Endothelial cell of umbilical vein (primary cell): Measurements from ENCODE around the gene TBC1D19. TPM values are rescaled to one million over a fixed set of nuclear protein-coding genes. Genes with fewer than 3 reads are reported as not detected.

Experiments used
- BruUV-seq: library from RNA; stranded (reverse); fragments of 400-500 nt; replicated peaks from 2 replicates; lab custom pipeline; 2021; lab: Mats Ljungman, UMichigan
- CTCF ChIA-PET: fragments of 300-600, 350-600 bp; sonication (Branson Sonifier 250); formaldehyde crosslinking; loops from one replicate; lab custom pipeline; 2021; ENCODE audit warnings: antibody characterized with exemption, inconsistent platforms; lab: Charles Lee
- POLR2A ChIA-PET: fragments of 300-600, 350-600 bp; sonication (Branson Sonifier 250); formaldehyde crosslinking; loops from one replicate; lab custom pipeline; 2021; ENCODE audit warnings: antibody characterized with exemption, inconsistent platforms; lab: Charles Lee
- DNase-seq: peaks from one replicate; pipeline ENCODE4 v3.0.0-alpha.2; 2011; ENCODE audit warnings: low read depth, low spot score
- FAIRE-seq: peaks from 2 replicates; lab custom pipeline; 2011; peaks lifted over from hg19 to GRCh38; lab: Jason Lieb, UNC
- H2AFZ ChIP-seq: 2 replicates; pipeline ENCODE4 v1.6.0; 2012; ENCODE audit warnings: low read depth, low read length, control low read depth, inconsistent platforms
- H3K27ac ChIP-seq: 2 replicates; pipeline ENCODE4 v1.5.1; 2011; ENCODE audit warnings: low read depth, mild to moderate bottlenecking, control low read depth, low read length, moderate library complexity; ENCODE audit not compliant: insufficient read depth
- H3K27me3 ChIP-seq, 2 experiments: 2 replicates each; pipeline versions ENCODE4 v1.6.0 to v1.6.1; 2011; ENCODE audit warnings: low read length in 2 of 2, mixed read lengths in 1 of 2; ENCODE audit not compliant: control insufficient read depth in 2 of 2, insufficient read depth in 2 of 2
- H3K36me3 ChIP-seq, 2 experiments: 2 replicates in 1 of 2; 3 replicates in 1 of 2; pipeline ENCODE4 v1.5.1; 2011; ENCODE audit warnings: low read length in 2 of 2, mild to moderate bottlenecking in 1 of 2, moderate library complexity in 1 of 2; ENCODE audit not compliant: control insufficient read depth in 2 of 2, insufficient read depth in 2 of 2; ENCODE audit errors: extremely low read depth in 1 of 2
- H3K4me1 ChIP-seq: 3 replicates; pipeline ENCODE4 v1.5.1; 2011; ENCODE audit warnings: mild to moderate bottlenecking, low read length; ENCODE audit not compliant: control insufficient read depth, insufficient read depth; ENCODE audit errors: extremely low read depth
- H3K4me2 ChIP-seq: 2 replicates; pipeline ENCODE4 v1.6.1; 2011; ENCODE audit warnings: low read length, control low read depth, mixed read lengths; ENCODE audit not compliant: insufficient read depth
- H3K4me3 ChIP-seq, 3 experiments: fragments of 200-600 bp in 1 of 3; sonication (generic), shearing (Covaris generic) in 1 of 3; replicated peaks in 1 of 3; 2 replicates each; pipeline ENCODE4 v1.5.1; 2011 to 2016; ENCODE audit warnings: control low read depth in 3 of 3, low read length in 3 of 3, mild to moderate bottlenecking in 2 of 3, inconsistent platforms in 1 of 3, low read depth in 1 of 3, moderate library complexity in 1 of 3; ENCODE audit not compliant: insufficient read depth in 1 of 3
- H3K79me2 ChIP-seq: 2 replicates; pipeline ENCODE4 v1.6.0; 2012; ENCODE audit warnings: low read length, inconsistent platforms; ENCODE audit not compliant: control insufficient read depth, insufficient read depth
- H3K9ac ChIP-seq: replicated peaks from 2 replicates; pipeline ENCODE3; 2011; ENCODE audit warnings: low read length, control low read depth; ENCODE audit not compliant: insufficient read depth; ENCODE audit errors: extremely low read depth
- H3K9me1 ChIP-seq: replicated peaks from 3 replicates; pipeline ENCODE4 v1.6.0; 2011; ENCODE audit warnings: mild to moderate bottlenecking, low read length; ENCODE audit not compliant: control insufficient read depth, insufficient read depth; ENCODE audit errors: extremely low read depth
- H3K9me3 ChIP-seq: replicated peaks from 2 replicates; pipeline ENCODE4 v1.5.1; 2012; ENCODE audit warnings: low read length, inconsistent platforms; ENCODE audit not compliant: control insufficient read depth, insufficient read depth
- H4K20me1 ChIP-seq: replicated peaks from 2 replicates; pipeline ENCODE3; 2011; ENCODE audit warnings: mild to moderate bottlenecking, low read length; ENCODE audit not compliant: control insufficient read depth, insufficient read depth; ENCODE audit errors: extremely low read depth
- CTCF ChIP-seq, 2 donors: IDR thresholded peaks; 1 replicate in 1 of 2; 2 replicates in 1 of 2; pipeline ENCODE4 v1.5.1; 2011; ENCODE audit warnings: low read length in 2 of 2, mild to moderate bottlenecking in 2 of 2, moderate library complexity in 2 of 2, control low read depth in 1 of 2, inconsistent platforms in 1 of 2, low read depth in 1 of 2; ENCODE audit not compliant: insufficient read depth in 1 of 2; ENCODE audit errors: extremely low read depth in 1 of 2
- EZH2 ChIP-seq: IDR thresholded peaks from 2 replicates; pipeline ENCODE4 v1.6.1; 2012; ENCODE audit warnings: borderline replicate concordance, low read depth, mild to moderate bottlenecking, moderate library complexity, low read length, inconsistent platforms; ENCODE audit not compliant: severe bottlenecking
- FOS ChIP-seq: IDR thresholded peaks from 2 replicates; pipeline ENCODE4 v1.6.1; 2011; ENCODE audit warnings: mild to moderate bottlenecking, low read length, moderate library complexity, borderline replicate concordance; ENCODE audit not compliant: insufficient read depth
- GATA2 ChIP-seq: IDR thresholded peaks from 2 replicates; pipeline ENCODE4 v1.7.0; 2011; ENCODE audit warnings: low read depth, mild to moderate bottlenecking, moderate library complexity, mixed read lengths, low read length; ENCODE audit not compliant: insufficient read length, insufficient read depth
- JUN ChIP-seq: IDR thresholded peaks from 2 replicates; pipeline ENCODE4 v1.6.1; 2011; ENCODE audit warnings: borderline replicate concordance, low read depth; ENCODE audit not compliant: insufficient read length, insufficient read depth
- MAX ChIP-seq: IDR thresholded peaks from 2 replicates; pipeline ENCODE4 v1.6.1; 2011; ENCODE audit not compliant: insufficient read depth, insufficient read length
- MYC ChIP-seq: IDR thresholded peaks from one replicate; pipeline ENCODE4 v1.6.1; 2011; ENCODE audit warnings: mild to moderate bottlenecking, low read depth, low read length
- POLR2A ChIP-seq: IDR thresholded peaks from 2 replicates; pipeline ENCODE4 v1.6.1; 2012; ENCODE audit warnings: low read depth, mild to moderate bottlenecking, control low read depth, low read length
- POLR2AphosphoS5 ChIP-seq: IDR thresholded peaks from 2 replicates; pipeline ENCODE4 v1.6.1; 2012; ENCODE audit warnings: low read depth, mild to moderate bottlenecking, control low read depth, low read length, moderate library complexity; ENCODE audit not compliant: insufficient read depth
- dilution Hi-C: fragments of 300-500 bp; cut with MboI; formaldehyde crosslinking; loops from one replicate; pipeline ENCODE4 v1.15.0; 2019; ENCODE audit warnings: low sequenced_read_pairs; ENCODE audit not compliant: extremely low pct_ligation_motif_present
- intact Hi-C: fragments of 100-400 bp; cut with micrococcal nuclease; formaldehyde crosslinking; loops from one replicate; pipeline ENCODE4 v1.10.0; 2022
- polyA plus RNA-seq, 4 experiments: library from polyadenylated mRNA; depleted of rRNA in 3 of 4; stranded (reverse) in 3 of 4; unstranded in 1 of 4; fragments of >200 nt; gene quantifications; 2 replicates each; pipeline versions ENCODE4 v1.2.1 to v1.2.3, GENCODE V29; 2011 to 2012; ENCODE audit warnings: missing spikeins in 1 of 4
- total RNA-seq: library from RNA; stranded (reverse); gene quantifications from 2 replicates; pipeline ENCODE4 v1.2.3, GENCODE V29; 2021

Gene TBC1D19
- total and polyA plus RNA-seq, 2 donors (not counting 3 experiments of a cell fraction or from before 2014, with no cell fraction given) = 4.4 to 5.9 TPM

- Histone ChIP-seq H3K36me3 (no peaks in the 10 kb centered on the region), H3K79me2 (no peaks in the 10 kb centered on the region), H3K9me3 (no peaks in the 10 kb centered on the region), H3K4me3 (no peak overlapping the region), H4K20me1 (no peaks in the 10 kb centered on the region), H2AFZ (no peak overlapping the region), H3K4me1 (peaks cover 15% of the 10 kb centered on the region), H3K9ac (no peak overlapping the region), H3K4me2 (no peak overlapping the region), H3K9me1 (no peaks in the 10 kb centered on the region), H3K27me3 (no peaks in the 10 kb centered on the region), H3K27ac (no peak overlapping the region)
- FAIRE-seq (no peak), DNase-seq (no peak)
- CTCF ChIA-PET = interaction anchor here (1.0 to 1.2 kb wide), 2 partner anchors 8 to 69 kb away, joined by 3 to 4 read pairs; partner anchors contain the start of gene STIM2
- TF ChIP-seq EZH2 = no peak
- no peak for TF ChIP-seq GATA2
- TF ChIP-seq FOS = no peak
- TF ChIP-seq POLR2AphosphoS5 = no peak
- TF ChIP-seq MAX = no peak
- no peak for TF ChIP-seq JUN
- no peak for TF ChIP-seq CTCF (IDR thresholded peaks at IDR 0.05; ENCODE audit: extremely low read depth in 1 of 2, insufficient read depth in 1 of 2, low read depth in 1 of 2, low read length in 2 of 2)
- no peak for TF ChIP-seq POLR2A
- no peak for TF ChIP-seq MYC
- BruUV-seq = no TSS peak
- dilution Hi-C loops = no loop called here
- POLR2A ChIA-PET = no interaction called here
- intact Hi-C loops = no loop called here
Observed at GRCh38 chr4:26791346-26791745, 207.5 kb downstream of the TBC1D19 start.
